Measurements from ENCODE around the gene TOMM40.
"Not testable (repeated sequence)": the region's sequence is repeated elsewhere in the genome, so short reads cannot be mapped to it uniquely, and the experiment has no call there.

TOMM40 gene

DNA sequence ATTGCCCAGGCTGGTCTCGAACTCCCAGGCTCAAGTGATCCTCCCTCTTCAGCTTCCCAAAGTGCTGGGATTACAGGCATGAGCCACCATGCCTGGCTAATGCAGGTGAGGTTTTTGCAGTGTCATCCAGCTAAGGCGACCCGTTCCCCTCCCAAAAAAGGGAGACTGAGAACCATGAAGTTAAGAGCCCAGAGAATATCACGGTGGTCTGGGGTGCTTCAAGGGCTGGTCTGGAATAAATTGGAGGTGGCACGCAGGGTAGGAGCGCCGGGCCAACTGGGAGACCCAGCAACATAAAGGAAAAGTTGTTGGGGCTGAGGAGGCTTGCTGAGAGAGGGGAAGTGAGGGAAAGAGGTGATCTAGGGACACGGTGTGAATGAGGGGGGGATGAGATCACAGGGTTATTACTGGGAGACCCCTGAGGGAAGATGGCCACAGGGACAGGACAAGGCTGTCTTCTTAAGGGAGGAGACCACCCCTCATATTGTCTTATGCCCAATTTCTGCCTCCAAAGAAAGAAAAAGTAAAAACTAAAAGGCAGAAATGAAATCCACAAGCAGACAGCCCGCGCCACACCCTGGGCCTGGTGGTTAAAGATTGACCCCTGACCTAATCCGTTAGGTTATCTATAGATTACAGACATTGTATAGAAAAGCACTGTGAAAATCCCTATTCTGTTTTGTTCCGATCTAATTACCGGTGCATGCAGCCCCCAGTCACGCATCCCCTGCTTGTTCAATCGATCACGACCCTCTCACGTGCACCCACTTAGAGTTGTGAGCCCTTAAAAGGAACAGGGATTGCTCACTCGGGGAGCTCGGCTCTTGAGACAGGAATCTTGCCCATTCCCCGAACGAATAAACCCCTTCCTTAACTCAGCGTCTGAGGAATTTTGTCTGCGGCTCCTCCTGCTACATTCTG is 22.7 kb downstream of the TOMM40 start:
- not testable (repeated sequence) for H3K4me3 ChIP-seq (ENCODE audit: low read depth, low read length); H3K27me3 ChIP-seq (ENCODE audit: insufficient read depth, low read length); H3K79me2 ChIP-seq (ENCODE audit: control insufficient read depth, insufficient read depth, low read length, unreplicated experiment); H2AFZ ChIP-seq (ENCODE audit: low read length, unreplicated experiment); H3K27ac ChIP-seq (ENCODE audit: low read depth, low read length); H3K4me1 ChIP-seq (ENCODE audit: control insufficient read depth, insufficient read depth, low read length, unreplicated experiment); H3K36me3 ChIP-seq (ENCODE audit: insufficient read depth, low read length)

DNA sequence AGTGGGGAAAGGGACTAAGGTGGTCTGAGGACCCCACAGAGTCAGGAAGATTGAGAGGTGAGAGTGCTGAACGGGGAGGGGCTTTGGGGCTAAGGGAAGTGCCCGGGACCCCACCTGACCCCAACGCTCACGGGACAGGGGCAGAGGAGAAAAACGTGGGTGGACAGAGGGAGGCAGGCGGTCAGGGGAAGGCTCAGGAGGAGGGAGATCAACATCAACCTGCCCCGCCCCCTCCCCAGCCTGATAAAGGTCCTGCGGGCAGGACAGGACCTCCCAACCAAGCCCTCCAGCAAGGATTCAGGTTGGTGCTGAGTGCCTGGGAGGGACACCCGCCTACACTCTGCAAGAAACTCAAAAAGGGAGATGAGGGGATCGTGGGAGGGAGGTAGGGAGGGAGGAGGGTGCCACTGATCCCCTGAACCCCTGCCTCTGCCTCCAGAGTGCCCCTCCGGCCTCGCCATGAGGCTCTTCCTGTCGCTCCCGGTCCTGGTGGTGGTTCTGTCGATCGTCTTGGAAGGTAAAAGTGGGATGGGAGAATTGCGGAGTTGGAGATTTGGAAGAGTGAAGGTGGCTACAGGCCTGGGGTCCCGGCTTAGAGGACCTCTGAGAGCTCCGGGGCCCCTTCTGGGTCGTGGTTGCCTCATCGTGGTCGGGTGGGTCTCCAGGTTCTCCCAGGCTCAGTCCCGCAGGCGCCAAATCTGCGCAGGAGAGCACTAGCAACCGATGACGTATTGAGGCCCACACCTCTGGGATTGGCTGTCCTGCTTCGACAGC is 23.6 kb downstream of the TOMM40 start, which contains the start of gene APOC1:
Gene APOC1, plus strand, starts transcription at position 176 of the 774 bp plus-strand sequence. Its CDS starts 284 bp downstream, at position 460.
- Histone ChIP-seq H3K4me3 (ENCODE audit: low read depth, low read length) (peak within 1 kb of the TSS; percentile 76), H2AFZ (ENCODE audit: low read length, unreplicated experiment) (peak within 1 kb of the TSS; percentile 32)
- not testable (repeated sequence) for H3K4me1 ChIP-seq (ENCODE audit: control insufficient read depth, insufficient read depth, low read length, unreplicated experiment)

DNA sequence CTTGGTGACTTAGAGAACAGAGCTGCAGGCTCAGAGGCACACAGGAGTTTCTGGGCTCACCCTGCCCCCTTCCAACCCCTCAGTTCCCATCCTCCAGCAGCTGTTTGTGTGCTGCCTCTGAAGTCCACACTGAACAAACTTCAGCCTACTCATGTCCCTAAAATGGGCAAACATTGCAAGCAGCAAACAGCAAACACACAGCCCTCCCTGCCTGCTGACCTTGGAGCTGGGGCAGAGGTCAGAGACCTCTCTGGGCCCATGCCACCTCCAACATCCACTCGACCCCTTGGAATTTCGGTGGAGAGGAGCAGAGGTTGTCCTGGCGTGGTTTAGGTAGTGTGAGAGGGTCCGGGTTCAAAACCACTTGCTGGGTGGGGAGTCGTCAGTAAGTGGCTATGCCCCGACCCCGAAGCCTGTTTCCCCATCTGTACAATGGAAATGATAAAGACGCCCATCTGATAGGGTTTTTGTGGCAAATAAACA is 33.2 kb downstream of the TOMM40 start:
- Histone ChIP-seq H3K4me3 (ENCODE audit: low read depth, low read length) (no peak overlapping the region), H3K27me3 (ENCODE audit: insufficient read depth, low read length) (no peaks in the 10 kb centered on the region), H3K4me1 (ENCODE audit: control insufficient read depth, insufficient read depth, low read length, unreplicated experiment) (peaks cover 25% of the 10 kb centered on the region), H3K36me3 (ENCODE audit: insufficient read depth, low read length) (no peaks in the 10 kb centered on the region), H3K79me2 (ENCODE audit: control insufficient read depth, insufficient read depth, low read length, unreplicated experiment) (no peaks in the 10 kb centered on the region), H3K27ac (ENCODE audit: low read depth, low read length) (no peak overlapping the region), H2AFZ (ENCODE audit: low read length, unreplicated experiment) (no peak overlapping the region)

More for the DNA sequence above, 23.6 kb downstream of the TOMM40 start, which contains the start of gene APOC1:
- H3K36me3 ChIP-seq (ENCODE audit: insufficient read depth, low read length); H3K27me3 ChIP-seq (ENCODE audit: insufficient read depth, low read length); H3K79me2 ChIP-seq (ENCODE audit: control insufficient read depth, insufficient read depth, low read length, unreplicated experiment); H3K27ac ChIP-seq (ENCODE audit: low read depth, low read length): not testable (repeated sequence)

GRCh38 chr19:44925114-44925891 is 34.2 kb downstream of the TOMM40 start:
- Histone ChIP-seq H3K27ac (ENCODE audit: low read depth, low read length) (peak overlapping the region; percentile 42), H2AFZ (ENCODE audit: low read length, unreplicated experiment) (no peak overlapping the region), H3K4me1 (ENCODE audit: control insufficient read depth, insufficient read depth, low read length, unreplicated experiment) (peaks cover 25% of the 10 kb centered on the region)

DNA sequence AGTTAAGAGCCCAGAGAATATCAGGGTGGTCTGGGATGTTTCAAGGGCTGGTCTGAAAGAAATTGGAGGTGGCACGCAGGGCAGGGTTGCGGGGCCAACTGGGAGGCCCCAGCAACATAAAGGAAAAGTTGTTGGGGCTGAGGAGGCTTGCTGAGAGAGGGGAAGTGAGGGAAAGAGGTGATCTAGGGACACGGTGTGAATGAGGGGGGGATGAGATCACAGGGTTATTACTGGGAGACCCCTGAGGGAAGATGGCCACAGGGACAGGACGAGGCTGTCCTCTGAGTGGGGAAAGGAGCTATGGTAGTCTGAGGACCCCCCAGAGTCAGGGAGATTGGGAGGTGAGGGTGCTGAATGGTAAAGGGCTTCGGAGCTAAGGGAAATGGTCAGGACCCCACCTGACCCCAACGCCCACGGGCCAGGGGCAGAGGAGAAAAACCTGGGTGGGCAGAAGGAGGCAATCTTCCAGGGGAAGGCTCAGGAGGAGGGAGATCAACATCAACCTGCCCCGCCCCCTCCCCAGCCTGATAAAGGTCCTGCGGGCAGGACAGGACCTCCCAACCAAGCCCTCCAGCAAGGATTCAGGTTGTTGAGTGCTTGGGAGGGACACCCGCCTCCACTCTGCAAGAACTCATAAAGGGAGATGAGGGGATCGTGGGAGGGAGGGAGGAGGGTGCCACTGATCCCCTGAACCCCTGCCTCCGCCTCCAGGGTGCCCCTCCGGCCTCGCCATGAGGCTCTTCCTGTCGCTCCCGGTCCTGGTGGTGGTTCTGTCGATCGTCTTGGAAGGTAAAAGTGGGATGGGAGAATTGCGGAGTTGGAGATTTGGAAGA is 35.4 kb downstream of the TOMM40 start:
- H3K79me2 ChIP-seq (ENCODE audit: control insufficient read depth, insufficient read depth, low read length, unreplicated experiment); H3K27me3 ChIP-seq (ENCODE audit: insufficient read depth, low read length); H2AFZ ChIP-seq (ENCODE audit: low read length, unreplicated experiment); H3K27ac ChIP-seq (ENCODE audit: low read depth, low read length); H3K36me3 ChIP-seq (ENCODE audit: insufficient read depth, low read length); H3K4me3 ChIP-seq (ENCODE audit: low read depth, low read length): not testable (repeated sequence)
- peaks cover 25% of the 10 kb centered on the region for H3K4me1 ChIP-seq (ENCODE audit: control insufficient read depth, insufficient read depth, low read length, unreplicated experiment)

More at GRCh38 chr19:44925114-44925891, 34.2 kb downstream of the TOMM40 start:
- no peaks in the 10 kb centered on the region for H3K36me3 ChIP-seq (ENCODE audit: insufficient read depth, low read length)
- no peaks in the 10 kb centered on the region for H3K27me3 ChIP-seq (ENCODE audit: insufficient read depth, low read length)
- H3K4me3 ChIP-seq (ENCODE audit: low read depth, low read length), result no peak overlapping the region
- H3K79me2 ChIP-seq (ENCODE audit: control insufficient read depth, insufficient read depth, low read length, unreplicated experiment), result no peaks in the 10 kb centered on the region

GRCh38 chr19:44927746-44928145 is 36.7 kb downstream of the TOMM40 start:
- Histone ChIP-seq H3K27ac (ENCODE audit: low read depth, low read length) (peak overlapping the region; percentile 70), H2AFZ (ENCODE audit: low read length, unreplicated experiment) (no peak overlapping the region), H3K4me1 (ENCODE audit: control insufficient read depth, insufficient read depth, low read length, unreplicated experiment) (peaks cover 25% of the 10 kb centered on the region), H3K4me3 (ENCODE audit: low read depth, low read length) (0 out of 2 replicates have a peak overlapping the region, but pooled peaks have one; percentile 15), H3K36me3 (ENCODE audit: insufficient read depth, low read length) (no peaks in the 10 kb centered on the region), H3K79me2 (ENCODE audit: control insufficient read depth, insufficient read depth, low read length, unreplicated experiment) (no peaks in the 10 kb centered on the region), H3K27me3 (ENCODE audit: insufficient read depth, low read length) (no peaks in the 10 kb centered on the region)

GRCh38 chr19:44930088-44930487 is 39.0 kb downstream of the TOMM40 start:
- no peaks in the 10 kb centered on the region for H3K27me3 ChIP-seq (ENCODE audit: insufficient read depth, low read length)
- H3K27ac ChIP-seq (ENCODE audit: low read depth, low read length), result no peak overlapping the region
- H2AFZ ChIP-seq (ENCODE audit: low read length, unreplicated experiment), result no peak overlapping the region
- no peak overlapping the region for H3K4me3 ChIP-seq (ENCODE audit: low read depth, low read length)
- H3K4me1 ChIP-seq (ENCODE audit: control insufficient read depth, insufficient read depth, low read length, unreplicated experiment), result peaks cover 17% of the 10 kb centered on the region
- no peaks in the 10 kb centered on the region for H3K36me3 ChIP-seq (ENCODE audit: insufficient read depth, low read length)
- H3K79me2 ChIP-seq (ENCODE audit: control insufficient read depth, insufficient read depth, low read length, unreplicated experiment), result no peaks in the 10 kb centered on the region

DNA sequence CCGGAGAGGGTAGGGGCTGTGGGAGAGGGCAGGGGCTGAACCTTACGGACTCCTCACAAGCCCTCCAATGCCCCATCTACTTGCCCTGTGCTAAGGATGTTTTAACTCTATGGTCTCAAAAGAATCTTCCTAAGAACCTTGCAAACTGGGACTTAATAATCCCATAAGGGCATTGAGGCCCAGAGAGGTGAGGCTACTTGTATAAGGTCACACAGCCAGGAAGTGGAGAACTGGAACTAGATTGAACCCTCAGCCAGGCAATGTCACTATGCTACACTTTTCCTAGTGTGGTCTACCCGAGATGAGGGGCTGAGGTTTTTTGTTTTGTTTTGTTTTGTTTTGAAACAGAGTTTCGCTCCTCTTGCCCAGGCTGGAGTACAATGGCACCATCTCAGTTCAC is 40.5 kb downstream of the TOMM40 start:
- Histone ChIP-seq H3K27me3 (ENCODE audit: insufficient read depth, low read length) (no peaks in the 10 kb centered on the region), H3K27ac (ENCODE audit: low read depth, low read length) (no peak overlapping the region), H3K36me3 (ENCODE audit: insufficient read depth, low read length) (no peaks in the 10 kb centered on the region), H3K79me2 (ENCODE audit: control insufficient read depth, insufficient read depth, low read length, unreplicated experiment) (no peaks in the 10 kb centered on the region), H3K4me1 (ENCODE audit: control insufficient read depth, insufficient read depth, low read length, unreplicated experiment) (peaks cover 8% of the 10 kb centered on the region), H3K4me3 (ENCODE audit: low read depth, low read length) (no peak overlapping the region), H2AFZ (ENCODE audit: low read length, unreplicated experiment) (no peak overlapping the region)

DNA sequence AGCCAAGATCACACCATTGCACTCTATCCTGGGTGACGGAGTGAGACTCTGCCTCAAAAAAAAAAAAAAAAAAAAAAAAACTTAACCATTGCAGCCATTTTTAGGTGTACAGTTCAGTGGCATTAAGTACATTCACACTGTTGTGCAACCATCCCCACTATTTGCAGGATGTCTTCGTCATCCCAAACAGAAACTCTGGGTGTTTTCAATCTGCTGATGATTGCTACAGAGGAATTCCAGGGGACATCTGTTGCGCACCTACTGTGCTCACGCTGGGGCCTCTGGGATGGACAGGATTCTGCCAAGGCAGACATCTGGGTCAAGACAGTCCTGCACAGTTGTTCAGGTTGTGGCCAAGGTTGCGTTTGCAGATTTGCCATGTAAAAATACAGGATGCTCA is 48.6 kb downstream of the TOMM40 start:
- Histone ChIP-seq H2AFZ (ENCODE audit: low read length, unreplicated experiment) (no peak overlapping the region), H3K36me3 (ENCODE audit: insufficient read depth, low read length) (no peaks in the 10 kb centered on the region), H3K27me3 (ENCODE audit: insufficient read depth, low read length) (no peaks in the 10 kb centered on the region), H3K4me1 (ENCODE audit: control insufficient read depth, insufficient read depth, low read length, unreplicated experiment) (no peaks in the 10 kb centered on the region), H3K27ac (ENCODE audit: low read depth, low read length) (no peak overlapping the region), H3K4me3 (ENCODE audit: low read depth, low read length) (no peak overlapping the region), H3K79me2 (ENCODE audit: control insufficient read depth, insufficient read depth, low read length, unreplicated experiment) (no peaks in the 10 kb centered on the region)

Measured in ACC112 (cell line).